ENCODE results near the gene SRRM4. TPM values are rescaled to one million over a fixed set of nuclear protein-coding genes. Genes with fewer than 3 reads are reported as not detected.

Gene SRRM4
- under 1 TPM; 0.01 to 0.19 (median 0.07) TPM for polyA plus RNA-seq (ENCODE audit: insufficient read length in 4 of 4)

- DNase-seq (ENCODE audit: low read depth in 4 of 4, low spot score in 3 of 4) = peak in 3 of 4 donors; percentile 10 to 19 (median 14)
Observed at GRCh38 chr12:118981285-118982211, at the start of gene SRRM4. SRRM4 (plus strand) TSS chr12:118981541; CDS start chr12:118981883, 342 bp downstream.

GRCh38 chr12:118946256-118946655 lies 35.1 kb upstream of the SRRM4 start:
- DNase-seq (ENCODE audit: low read depth in 4 of 4, low spot score in 3 of 4) = no peak

GRCh38 chr12:118958520-118958919 lies 22.8 kb upstream of the SRRM4 start:
- DNase-seq (ENCODE audit: low read depth in 4 of 4, low spot score in 3 of 4) = no peak

- DNase-seq (ENCODE audit: low read depth in 4 of 4, low spot score in 3 of 4) = no peak
Observed at GRCh38 chr12:118959348-118959747, 22.0 kb upstream of the SRRM4 start.

GRCh38 chr12:118959985-118960560 lies 21.3 kb upstream of the SRRM4 start:
- DNase-seq (ENCODE audit: low read depth in 4 of 4, low spot score in 3 of 4) = no peak

GRCh38 chr12:118960865-118961264 lies 20.5 kb upstream of the SRRM4 start:
- DNase-seq (ENCODE audit: low read depth in 4 of 4, low spot score in 3 of 4) = no peak

- DNase-seq (ENCODE audit: low read depth in 4 of 4, low spot score in 3 of 4) = no peak
Observed at GRCh38 chr12:118964988-118965387, 16.4 kb upstream of the SRRM4 start.

- DNase-seq (ENCODE audit: low read depth in 4 of 4, low spot score in 3 of 4) = no peak
Observed at GRCh38 chr12:118970856-118971255, 10.5 kb upstream of the SRRM4 start.

- no peak for DNase-seq (ENCODE audit: low read depth in 4 of 4, low spot score in 3 of 4)
Observed at GRCh38 chr12:118972982-118973381, 8.4 kb upstream of the SRRM4 start.

- DNase-seq (ENCODE audit: low read depth in 4 of 4, low spot score in 3 of 4) = peak in 3 of 4 donors; percentile 11 to 12 (median 12)
Observed at GRCh38 chr12:118979763-118980406, 1.5 kb upstream of the SRRM4 start.

- DNase-seq (ENCODE audit: low read depth in 4 of 4, low spot score in 3 of 4) = no peak
Observed at GRCh38 chr12:118980407-118981014, 830 bp upstream of the SRRM4 start.

GRCh38 chr12:118982302-118982701 lies 961 bp downstream of the SRRM4 start:
- no peak for DNase-seq (ENCODE audit: low read depth in 4 of 4, low spot score in 3 of 4)

- DNase-seq (ENCODE audit: low read depth in 4 of 4, low spot score in 3 of 4) = no peak
Observed at GRCh38 chr12:118982984-118983761, 1.8 kb downstream of the SRRM4 start.

- DNase-seq (ENCODE audit: low read depth in 4 of 4, low spot score in 3 of 4) = no peak
Observed at GRCh38 chr12:118984161-118984943, 3.0 kb downstream of the SRRM4 start.

- no peak for DNase-seq (ENCODE audit: low read depth in 4 of 4, low spot score in 3 of 4)
Observed at GRCh38 chr12:118986050-118986449, 4.7 kb downstream of the SRRM4 start.

GRCh38 chr12:118999107-118999506 lies 17.8 kb downstream of the SRRM4 start:
- DNase-seq (ENCODE audit: low read depth in 4 of 4, low spot score in 3 of 4) = no peak

GRCh38 chr12:119005085-119005484 lies 23.7 kb downstream of the SRRM4 start:
- DNase-seq (ENCODE audit: low read depth in 4 of 4, low spot score in 3 of 4) = no peak

- DNase-seq (ENCODE audit: low read depth in 4 of 4, low spot score in 3 of 4) = no peak
Observed at GRCh38 chr12:119005913-119006312, 24.6 kb downstream of the SRRM4 start.

- DNase-seq (ENCODE audit: low read depth in 4 of 4, low spot score in 3 of 4) = no peak
Observed at GRCh38 chr12:119006746-119007145, 25.4 kb downstream of the SRRM4 start.

Data from left renal pelvis (tissue), 4 donors.